Stimulated activated CD4-positive, alpha-beta T cell treated with anti-CD3 and anti-CD28 coated beads, Interleukin-4, amount 100 ng/mL, for 24 hours (primary cell): ENCODE data around the gene NOBOX.
A peak's percentile ranks its signal among the peaks of the same experiment; 100 is the strongest.
"Not testable (repeated sequence)": the region's sequence is repeated elsewhere in the genome, so short reads cannot be mapped to it uniquely, and the experiment has no call there.

Experiments
- DNase-seq: peaks from one replicate; pipeline ENCODE4 v3.0.0-alpha.2; 2020

Gene NOBOX

GRCh38 chr7:144403649-144404061, at the start of gene NOBOX:
Gene NOBOX, minus strand, starts transcription at chr7:144403693.
- no peak for DNase-seq

DNA sequence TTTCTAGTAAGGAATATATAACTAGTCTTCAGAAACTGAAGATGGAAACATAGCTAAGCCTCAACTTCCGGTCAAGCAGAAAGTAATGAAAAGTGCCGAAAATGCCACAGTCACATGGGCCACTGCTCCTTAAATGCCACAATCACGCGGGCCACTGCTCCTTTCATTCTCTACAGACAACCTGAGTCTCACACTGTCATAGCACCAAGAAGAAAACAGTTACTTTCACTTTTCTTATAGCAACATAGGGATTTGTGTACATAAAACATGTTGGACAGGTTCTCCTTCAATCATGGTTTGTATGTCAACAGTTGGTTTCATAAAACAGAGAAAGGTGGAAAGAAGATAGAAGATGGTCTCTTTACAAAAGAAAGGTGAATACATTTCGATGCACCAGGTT, 48.6 kb upstream of the NOBOX start:
- no peak for DNase-seq

- DNase-seq: no peak
These were observed 42.1 kb upstream of the NOBOX start for GRCh38 chr7:144445590-144445989.

DNA sequence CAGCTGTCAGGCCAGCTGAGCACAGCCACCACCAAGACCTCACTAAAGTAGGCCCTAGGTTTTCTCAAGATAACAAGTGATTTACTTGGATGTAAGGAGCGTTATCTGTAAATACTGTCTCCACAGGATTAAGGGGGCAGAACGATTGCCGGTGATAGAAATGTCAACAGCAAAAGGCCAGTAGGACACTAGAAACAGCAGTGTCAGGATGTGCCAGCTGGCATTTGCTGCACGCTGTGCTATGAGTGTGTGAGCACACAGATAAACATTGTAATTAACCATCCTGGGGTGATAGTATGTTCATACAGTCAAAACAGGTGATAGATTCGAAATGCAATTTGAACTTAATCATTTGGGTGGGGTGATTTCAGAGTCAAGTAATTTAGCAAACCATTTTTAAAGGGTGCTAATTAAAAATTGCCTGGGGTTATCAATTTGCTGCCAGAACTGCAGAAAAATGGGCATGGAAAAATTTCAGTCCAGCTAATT, 36.3 kb upstream of the NOBOX start:
- DNase-seq: no peak

DNA sequence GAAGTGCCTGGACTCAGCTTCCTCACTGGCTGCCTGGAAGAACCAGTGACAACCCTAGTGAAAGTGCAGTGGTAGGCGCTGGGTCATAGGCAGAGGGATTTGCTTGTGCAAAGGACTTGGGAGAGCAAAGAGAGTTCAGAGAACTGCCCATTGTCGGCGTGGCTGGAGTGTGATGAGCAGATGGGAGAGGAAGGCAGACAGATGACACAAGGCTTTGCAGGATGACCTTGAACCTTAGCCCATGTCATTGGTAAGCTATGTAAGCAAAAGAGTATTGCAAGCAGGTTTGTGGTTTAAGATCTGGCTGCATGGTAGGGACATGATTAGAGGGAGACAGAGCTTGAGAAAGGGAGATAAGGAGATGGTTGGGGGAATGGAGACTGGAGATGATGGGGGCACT, 35.3 kb upstream of the NOBOX start:
- no peak for DNase-seq

- DNase-seq: peak; percentile 39
These were observed 34.1 kb upstream of the NOBOX start for GRCh38 chr7:144437370-144438191.

- no peak for DNase-seq
These were observed 33.0 kb upstream of the NOBOX start for GRCh38 chr7:144436500-144436899.

DNA sequence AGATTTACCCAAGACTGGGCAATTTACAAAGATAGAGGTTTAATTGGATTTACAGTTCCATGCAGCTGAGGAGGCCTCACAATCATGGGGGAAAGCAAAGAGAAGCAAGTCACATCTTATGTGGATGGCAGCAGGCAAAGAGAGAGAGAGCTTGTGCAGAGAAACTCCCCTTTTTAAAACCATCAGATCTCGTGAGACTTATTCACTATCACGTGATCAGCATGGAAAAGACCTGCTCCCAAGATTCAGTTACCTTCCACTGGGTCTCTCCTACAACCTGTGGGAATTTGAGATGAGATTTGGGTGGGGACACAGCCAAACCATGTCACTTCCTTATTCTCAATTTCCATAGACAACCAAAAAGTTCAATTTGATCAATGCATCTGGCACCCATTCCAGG, 24.9 kb upstream of the NOBOX start:
- DNase-seq: no peak

- DNase-seq: not testable (repeated sequence)
These were observed 24.0 kb upstream of the NOBOX start for GRCh38 chr7:144427539-144427938.

- not testable (repeated sequence) for DNase-seq
These were observed 15.4 kb upstream of the NOBOX start for GRCh38 chr7:144418931-144419330.

GRCh38 chr7:144416341-144416740, 12.8 kb upstream of the NOBOX start:
- no peak for DNase-seq

DNA sequence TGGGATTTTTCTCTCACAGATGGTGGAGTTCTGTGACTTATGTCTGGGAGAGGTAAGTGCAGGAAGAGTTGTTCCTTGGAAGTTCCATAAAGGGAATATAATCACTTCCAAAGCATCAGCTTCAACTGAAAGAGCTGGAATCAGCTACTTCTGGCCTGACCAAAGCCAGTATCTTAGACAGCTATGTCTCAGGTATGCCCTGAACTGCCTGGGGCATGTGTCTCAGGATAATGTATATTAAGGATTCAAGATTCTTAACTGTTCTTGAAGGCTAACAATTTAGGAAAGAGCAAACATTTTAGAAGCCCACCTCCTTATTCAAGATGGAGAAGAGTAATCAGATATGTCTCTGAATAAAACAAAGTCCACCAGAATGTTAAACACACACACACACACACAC, 12.4 kb upstream of the NOBOX start:
- DNase-seq: no peak

GRCh38 chr7:144414815-144415214, 11.3 kb upstream of the NOBOX start:
- no peak for DNase-seq

DNA sequence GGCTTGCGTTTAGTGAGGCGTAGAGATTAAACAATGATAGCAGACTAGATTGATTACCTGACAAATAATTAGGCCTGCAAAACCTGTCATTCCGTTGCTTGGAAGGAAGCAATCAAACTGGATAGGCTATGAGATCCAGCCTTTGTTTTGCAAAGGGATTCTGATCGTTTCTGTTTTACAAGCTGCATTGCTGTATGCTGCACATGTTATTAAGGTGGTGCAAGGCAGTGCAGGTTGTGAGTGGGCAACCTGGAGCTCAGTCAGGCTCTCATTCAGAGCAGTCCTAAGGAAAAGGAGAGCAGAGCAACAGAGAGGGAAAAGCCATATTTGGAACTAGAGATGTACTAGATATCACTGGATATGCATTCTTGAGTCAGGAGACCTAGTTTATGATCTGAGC, 6.9 kb upstream of the NOBOX start:
- DNase-seq: no peak

DNA sequence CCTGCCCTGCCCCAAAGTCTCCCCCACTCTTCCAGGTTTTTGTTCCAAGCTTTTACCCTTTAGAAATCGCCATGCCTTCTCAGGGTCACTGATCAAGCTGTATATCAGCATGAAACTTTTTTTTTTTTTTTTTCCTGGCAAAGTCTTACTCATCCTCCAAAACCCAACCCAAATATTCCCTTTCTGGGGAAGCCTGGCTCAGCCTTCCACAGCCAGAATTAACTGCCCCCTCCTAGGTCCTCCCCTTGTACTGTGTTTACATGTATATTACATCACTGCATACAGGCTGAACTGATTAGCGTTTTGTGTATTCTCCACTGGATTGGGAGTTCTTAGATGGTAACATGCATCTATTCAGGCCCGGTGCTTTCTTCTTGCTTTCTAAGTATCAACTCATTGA, 4.6 kb upstream of the NOBOX start:
- DNase-seq: no peak

- DNase-seq: no peak
These were observed 3.9 kb upstream of the NOBOX start for GRCh38 chr7:144407266-144407931.

GRCh38 chr7:144404946-144405345, 1.5 kb upstream of the NOBOX start:
- no peak for DNase-seq

GRCh38 chr7:144403102-144403501, 391 bp downstream of the NOBOX start:
- DNase-seq: no peak

- DNase-seq: no peak
These were observed 2.0 kb downstream of the NOBOX start for GRCh38 chr7:144401490-144401889.

GRCh38 chr7:144399946-144400345, 3.5 kb downstream of the NOBOX start:
- no peak for DNase-seq

DNA sequence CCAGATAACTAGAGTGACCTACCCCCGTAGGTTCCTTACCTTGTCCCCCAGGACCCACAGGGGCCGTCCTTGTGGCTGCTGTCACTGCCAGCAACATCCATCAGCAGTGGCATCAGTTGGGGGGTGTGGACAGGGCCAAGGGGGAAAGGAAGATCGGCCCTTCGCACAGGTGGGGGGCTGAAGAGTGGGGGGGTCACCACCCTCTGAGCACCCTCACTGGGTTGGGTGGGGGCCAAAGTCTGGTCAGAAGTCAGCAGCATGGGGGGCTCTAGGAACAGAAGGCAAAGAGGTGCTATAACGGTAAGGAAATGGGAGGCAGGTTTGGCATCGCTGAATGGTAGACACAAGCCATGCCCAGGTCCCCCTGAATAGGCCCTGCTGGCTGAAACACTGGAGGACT, 4.6 kb downstream of the NOBOX start:
- DNase-seq: no peak

- DNase-seq: no peak
These were observed 5.2 kb downstream of the NOBOX start for GRCh38 chr7:144398291-144398690.

GRCh38 chr7:144397086-144397485, 6.4 kb downstream of the NOBOX start:
- no peak for DNase-seq

GRCh38 chr7:144391823-144392255, 11.7 kb downstream of the NOBOX start:
- peak; percentile 20 for DNase-seq
